CD4-positive, alpha-beta memory T cell (primary cell): ENCODE measurements around the gene GINS3. TPM values are rescaled to one million over a fixed set of nuclear protein-coding genes. Genes with fewer than 3 reads are reported as not detected.

Source experiments
- CTCF ChIA-PET: fragments of 350-600 bp; sonication (Branson Sonifier 250); formaldehyde crosslinking; loops from one replicate; lab custom pipeline; 2021; ENCODE audit warnings: inconsistent platforms; ENCODE audit not compliant: partially characterized antibody; lab: Charles Lee
- POLR2A ChIA-PET: fragments of 350-600 bp; sonication (Branson Sonifier 250); formaldehyde crosslinking; loops from one replicate; lab custom pipeline; 2021; ENCODE audit not compliant: partially characterized antibody; lab: Charles Lee
- DNase-seq, 5 donors: peaks; one replicate each; pipeline versions ENCODE4 v3.0.0 to v3.0.0-alpha.2; 2020 to 2022; ENCODE audit warnings: mixed read lengths in 1 of 5
- H3K27ac ChIP-seq: one replicate; pipeline ENCODE4 v1.7.0; 2013; ENCODE audit warnings: low read depth, low read length
- H3K27me3 ChIP-seq: 2 replicates; pipeline ENCODE4 v1.7.0; 2013; ENCODE audit warnings: mild to moderate bottlenecking, low read length, moderate library complexity; ENCODE audit not compliant: insufficient read depth
- H3K36me3 ChIP-seq: 2 replicates; pipeline ENCODE4 v1.7.0; 2013; ENCODE audit warnings: mild to moderate bottlenecking, low read length, moderate library complexity; ENCODE audit not compliant: insufficient read depth
- H3K4me1 ChIP-seq: 2 replicates; pipeline ENCODE4 v1.7.0; 2013; ENCODE audit warnings: mild to moderate bottlenecking, low read length, moderate library complexity; ENCODE audit not compliant: insufficient read depth
- H3K4me3 ChIP-seq, 2 donors: one replicate each; pipeline ENCODE4 v1.7.0; 2013; ENCODE audit warnings: low read length in 2 of 2, mild to moderate bottlenecking in 1 of 2
- H3K9me3 ChIP-seq, 2 donors: one replicate each; pipeline ENCODE4 v1.7.0; 2013; ENCODE audit warnings: low read length in 2 of 2, control low read depth in 1 of 2; ENCODE audit not compliant: control insufficient read depth in 1 of 2
- H3K27ac Mint-ChIP-seq, 7 donors: one replicate each; pipeline ENCODE4 v1.8.0; 2020 to 2021; ENCODE audit warnings: mixed read lengths in 7 of 7, mild to moderate bottlenecking in 6 of 7, inconsistent platforms in 3 of 7, moderate library complexity in 3 of 7
- H3K27me3 Mint-ChIP-seq, 2 donors: one replicate each; pipeline ENCODE4 v1.8.0; 2020 to 2021; ENCODE audit warnings: mixed read lengths in 2 of 2
- H3K36me3 Mint-ChIP-seq, 2 donors: one replicate each; pipeline ENCODE4 v1.8.0; 2020 to 2021; ENCODE audit warnings: mixed read lengths in 2 of 2, inconsistent platforms in 1 of 2, mild to moderate bottlenecking in 1 of 2
- H3K4me1 Mint-ChIP-seq, 4 donors: one replicate each; pipeline ENCODE4 v1.8.0; 2020 to 2021; ENCODE audit warnings: mixed read lengths in 4 of 4, mild to moderate bottlenecking in 1 of 4
- H3K4me3 Mint-ChIP-seq, 8 donors: one replicate each; pipeline ENCODE4 v1.8.0; 2020 to 2021; ENCODE audit warnings: mixed read lengths in 8 of 8, mild to moderate bottlenecking in 7 of 8, moderate library complexity in 6 of 8, inconsistent platforms in 3 of 8
- H3K9me3 Mint-ChIP-seq, 8 donors: one replicate each; pipeline ENCODE4 v1.8.0; 2020 to 2021; ENCODE audit warnings: mixed read lengths in 8 of 8, mild to moderate bottlenecking in 5 of 8, inconsistent platforms in 3 of 8, moderate library complexity in 1 of 8
- intact Hi-C: fragments of 100-400 bp; cut with micrococcal nuclease; formaldehyde crosslinking; loops from one replicate; pipeline ENCODE4 v1.15.1; 2023
- polyA plus RNA-seq, 2 donors: library from polyadenylated mRNA; unstranded; fragments of 300-500 nt; fragmentation: Illumina TruSeq; gene quantifications; one replicate each; pipeline ENCODE4 v1.2.3, GENCODE V29; 2021
- total RNA-seq, 2 experiments: library from RNA; stranded (reverse); gene quantifications; one replicate each; pipeline ENCODE4 v1.2.3, GENCODE V29; 2021

GINS3 gene
- total and polyA plus RNA-seq, 4 experiments from 2014 or later, result 0.78 to 2.2 (median 1.2) TPM

- Histone ChIP-seq H3K27ac (no peak overlapping the region), H3K9me3 (no peaks in the 10 kb centered on the region), H3K4me1 (no peaks in the 10 kb centered on the region), H3K4me3 (no peak overlapping the region), H3K27me3 (no peaks in the 10 kb centered on the region), H3K36me3 (no peaks in the 10 kb centered on the region)
- no peak for DNase-seq
- Mint-ChIP-seq H3K36me3 (no peaks in the 10 kb centered on the region), H3K27ac (no peak overlapping the region), H3K4me1 (no peaks in the 10 kb centered on the region), H3K9me3 (no peaks in the 10 kb centered on the region), H3K4me3 (no peak overlapping the region), H3K27me3 (peaks cover 3 to 16% of the 10 kb centered on the region in 2 donors)
- intact Hi-C loops, result no loop called here
- ChIA-PET CTCF (no interaction called here), POLR2A (no interaction called here)
Observed at GRCh38 chr16:58417600-58417999, 25.3 kb downstream of the GINS3 start.

GRCh38 chr16:58418026-58418425 is 25.8 kb downstream of the GINS3 start:
- Mint-ChIP-seq H3K27me3 (peaks cover 6 to 19% of the 10 kb centered on the region in 2 donors), H3K4me3 (no peak overlapping the region), H3K9me3 (no peaks in the 10 kb centered on the region), H3K27ac (no peak overlapping the region), H3K36me3 (no peaks in the 10 kb centered on the region), H3K4me1 (no peaks in the 10 kb centered on the region)
- ChIA-PET CTCF (no interaction called here), POLR2A (no interaction called here)
- no peak overlapping the region for H3K27ac ChIP-seq
- H3K27me3 ChIP-seq, result no peaks in the 10 kb centered on the region
- no peak overlapping the region for H3K4me3 ChIP-seq
- intact Hi-C loops, result no loop called here
- H3K36me3 ChIP-seq, result no peaks in the 10 kb centered on the region
- no peak for DNase-seq
- H3K9me3 ChIP-seq, result no peaks in the 10 kb centered on the region
- no peaks in the 10 kb centered on the region for H3K4me1 ChIP-seq

- no peaks in the 10 kb centered on the region for H3K9me3 Mint-ChIP-seq
- Histone ChIP-seq H3K36me3 (no peaks in the 10 kb centered on the region), H3K27ac (no peak overlapping the region), H3K4me3 (no peak overlapping the region), H3K4me1 (no peaks in the 10 kb centered on the region), H3K27me3 (no peaks in the 10 kb centered on the region), H3K9me3 (no peaks in the 10 kb centered on the region)
- H3K36me3 Mint-ChIP-seq, result no peaks in the 10 kb centered on the region
- no peak overlapping the region for H3K4me3 Mint-ChIP-seq
- H3K27ac Mint-ChIP-seq, result no peak overlapping the region
- intact Hi-C loops, result no loop called here
- CTCF ChIA-PET, result no interaction called here
- no peaks in the 10 kb centered on the region for H3K4me1 Mint-ChIP-seq
- no peak for DNase-seq
- H3K27me3 Mint-ChIP-seq, result peaks cover 6 to 20% of the 10 kb centered on the region in 2 donors
- POLR2A ChIA-PET, result no interaction called here
Observed at GRCh38 chr16:58418601-58419000, 26.3 kb downstream of the GINS3 start.

- ChIA-PET POLR2A (no interaction called here), CTCF (no interaction called here)
- Mint-ChIP-seq H3K36me3 (no peaks in the 10 kb centered on the region), H3K27ac (peak overlapping the region in 2 of 7 donors; percentile 6 to 81), H3K4me1 (no peaks in the 10 kb centered on the region), H3K9me3 (no peaks in the 10 kb centered on the region), H3K27me3 (peaks cover 6 to 20% of the 10 kb centered on the region in 2 donors), H3K4me3 (no peak overlapping the region)
- no peaks in the 10 kb centered on the region for H3K27me3 ChIP-seq
- no peaks in the 10 kb centered on the region for H3K9me3 ChIP-seq
- intact Hi-C loops, result no loop called here
- H3K36me3 ChIP-seq, result no peaks in the 10 kb centered on the region
- no peak overlapping the region for H3K27ac ChIP-seq
- H3K4me1 ChIP-seq, result no peaks in the 10 kb centered on the region
- H3K4me3 ChIP-seq, result no peak overlapping the region
- DNase-seq, result no peak
Observed at GRCh38 chr16:58419241-58419990, 27.1 kb downstream of the GINS3 start.

- Mint-ChIP-seq H3K27me3 (peaks cover 8 to 20% of the 10 kb centered on the region in 2 donors), H3K27ac (no peak overlapping the region), H3K4me3 (no peak overlapping the region), H3K9me3 (no peaks in the 10 kb centered on the region), H3K4me1 (peaks cover 2 to 7% (median 3%) of the 10 kb centered on the region in 4 donors), H3K36me3 (no peaks in the 10 kb centered on the region)
- ChIA-PET CTCF (no interaction called here), POLR2A (no interaction called here)
- intact Hi-C loops, result no loop called here
- H3K36me3 ChIP-seq, result no peaks in the 10 kb centered on the region
- H3K27ac ChIP-seq, result no peak overlapping the region
- no peak overlapping the region for H3K4me3 ChIP-seq
- no peak for DNase-seq
- no peaks in the 10 kb centered on the region for H3K9me3 ChIP-seq
- no peaks in the 10 kb centered on the region for H3K27me3 ChIP-seq
- peaks cover 6% of the 10 kb centered on the region for H3K4me1 ChIP-seq
Observed at GRCh38 chr16:58421059-58421458, 28.8 kb downstream of the GINS3 start.

GRCh38 chr16:58421529-58421928 is 29.3 kb downstream of the GINS3 start:
- no peaks in the 10 kb centered on the region for H3K9me3 Mint-ChIP-seq
- ChIA-PET CTCF (no interaction called here), POLR2A (no interaction called here)
- no peak for DNase-seq
- H3K4me3 ChIP-seq, result no peak overlapping the region
- H3K4me1 ChIP-seq, result peaks cover 11% of the 10 kb centered on the region
- H3K4me3 Mint-ChIP-seq, result no peak overlapping the region
- H3K27me3 Mint-ChIP-seq, result peaks cover 8 to 20% of the 10 kb centered on the region in 2 donors
- H3K27me3 ChIP-seq, result no peaks in the 10 kb centered on the region
- no peaks in the 10 kb centered on the region for H3K9me3 ChIP-seq
- peaks cover 4 to 8% (median 5%) of the 10 kb centered on the region in 4 donors for H3K4me1 Mint-ChIP-seq
- intact Hi-C loops, result no loop called here
- no peaks in the 10 kb centered on the region for H3K36me3 ChIP-seq
- no peak overlapping the region for H3K27ac Mint-ChIP-seq
- no peaks in the 10 kb centered on the region for H3K36me3 Mint-ChIP-seq
- H3K27ac ChIP-seq, result no peak overlapping the region

GRCh38 chr16:58422809-58423208 is 30.5 kb downstream of the GINS3 start:
- Mint-ChIP-seq H3K9me3 (no peaks in the 10 kb centered on the region), H3K27me3 (peaks cover 8 to 16% of the 10 kb centered on the region in 2 donors), H3K27ac (no peak overlapping the region), H3K36me3 (no peaks in the 10 kb centered on the region), H3K4me1 (peaks cover 5 to 15% (median 10%) of the 10 kb centered on the region in 4 donors), H3K4me3 (no peak overlapping the region)
- no peak for DNase-seq
- Histone ChIP-seq H3K27ac (no peak overlapping the region), H3K9me3 (no peaks in the 10 kb centered on the region), H3K27me3 (no peaks in the 10 kb centered on the region), H3K4me3 (no peak overlapping the region), H3K4me1 (peaks cover 11% of the 10 kb centered on the region), H3K36me3 (no peaks in the 10 kb centered on the region)
- ChIA-PET CTCF (no interaction called here), POLR2A (no interaction called here)
- intact Hi-C loops, result no loop called here
